Stimulated activated CD8-positive, alpha-beta memory T cell treated with anti-CD3 and anti-CD28 coated beads, Interleukin-15, amount 100 ng/mL, for 48 hours (primary cell): Measurements from ENCODE around the gene KIFBP.
"Not testable (repeated sequence)": the region's sequence is repeated elsewhere in the genome, so short reads cannot be mapped to it uniquely, and the experiment has no call there.

Experiments
- DNase-seq, 2 donors: peaks; one replicate each; pipeline ENCODE4 v3.0.0-alpha.2; 2020; ENCODE audit warnings: low read depth in 2 of 2

The KIFBP gene

GRCh38 chr10:69004821-69005220, 16.2 kb downstream of the KIFBP start:
- DNase-seq: no peak

- no peak for DNase-seq
These were observed 17.3 kb downstream of the KIFBP start for GRCh38 chr10:69005704-69006485.

GRCh38 chr10:69007260-69007659, 18.7 kb downstream of the KIFBP start:
- no peak for DNase-seq

- DNase-seq: no peak
These were observed 20.8 kb downstream of the KIFBP start for GRCh38 chr10:69009360-69009759.

- DNase-seq: no peak
These were observed 21.6 kb downstream of the KIFBP start for GRCh38 chr10:69010151-69010640.

GRCh38 chr10:69012778-69013177, 24.2 kb downstream of the KIFBP start:
- DNase-seq: not testable (repeated sequence)

- DNase-seq: no peak
These were observed 25.6 kb downstream of the KIFBP start for GRCh38 chr10:69014171-69014570.

GRCh38 chr10:69018613-69019012, 30.0 kb downstream of the KIFBP start:
- DNase-seq: no peak

- no peak for DNase-seq
These were observed 34.0 kb downstream of the KIFBP start for GRCh38 chr10:69022611-69023010.

GRCh38 chr10:69025370-69025896, 36.8 kb downstream of the KIFBP start:
- no peak for DNase-seq

- no peak for DNase-seq
These were observed 44.7 kb downstream of the KIFBP start for GRCh38 chr10:69033256-69033655.

GRCh38 chr10:69037489-69037888, 48.9 kb downstream of the KIFBP start:
- no peak for DNase-seq

- DNase-seq: not testable (repeated sequence)
These were observed 52.3 kb downstream of the KIFBP start for GRCh38 chr10:69040904-69041303.

- no peak for DNase-seq
These were observed 53.8 kb downstream of the KIFBP start for GRCh38 chr10:69042417-69042816.

- DNase-seq: no peak
These were observed 54.2 kb downstream of the KIFBP start for GRCh38 chr10:69042838-69043237.

- no peak for DNase-seq
These were observed 55.4 kb downstream of the KIFBP start for GRCh38 chr10:69043931-69044531.

GRCh38 chr10:69044546-69044945, 55.9 kb downstream of the KIFBP start:
- no peak for DNase-seq

GRCh38 chr10:69045441-69046300, 57.1 kb downstream of the KIFBP start:
- no peak for DNase-seq

GRCh38 chr10:69047111-69047832, 58.7 kb downstream of the KIFBP start:
- DNase-seq: no peak

GRCh38 chr10:69048103-69048502, 59.5 kb downstream of the KIFBP start:
- DNase-seq: peak in 1 of 2 donors; percentile 44

GRCh38 chr10:69049566-69049961, 61.0 kb downstream of the KIFBP start:
- no peak for DNase-seq
